B cell (primary cell): ENCODE measurements around the gene TXNL1. TPM values are rescaled to one million over a fixed set of nuclear protein-coding genes. Genes with fewer than 3 reads are reported as not detected.

Experiments
- ATAC-seq: fragments of 200-7000 bp; cut with Tn5 transposase; one replicate; pipeline ENCODE4 v1.10.0; 2021; ENCODE audit warnings: low read depth, mild to moderate bottlenecking, moderate number of reproducible peaks, moderate library complexity
- CTCF ChIA-PET: fragments of 350-600 bp; sonication (Branson Sonifier 250); formaldehyde crosslinking; loops from one replicate; lab custom pipeline; 2021; ENCODE audit warnings: antibody characterized with exemption, inconsistent platforms; lab: Charles Lee
- POLR2A ChIA-PET: fragments of 350-600 bp; sonication (Branson Sonifier 250); formaldehyde crosslinking; loops from one replicate; lab custom pipeline; 2021; ENCODE audit warnings: antibody characterized with exemption; lab: Charles Lee
- DNase-seq: peaks from one replicate; pipeline ENCODE4 v3.0.0; 2013
- H2AFZ ChIP-seq: 2 replicates; pipeline ENCODE4 v1.6.1; 2012; ENCODE audit warnings: mild to moderate bottlenecking, low read depth, low read length; ENCODE audit not compliant: insufficient read depth, poor library complexity, severe bottlenecking
- H3K27ac ChIP-seq, 2 donors: 1 replicate in 1 of 2; 2 replicates in 1 of 2; pipeline ENCODE4 v1.5.1; 2012 to 2013; ENCODE audit warnings: low read length in 2 of 2, mild to moderate bottlenecking in 2 of 2, moderate library complexity in 1 of 2
- H3K27me3 ChIP-seq, 4 experiments: fragments of 200-600 bp in 1 of 4; sonication (generic) in 1 of 4; replicated peaks in 1 of 4; 1 replicate in 2 of 4; 2 replicates in 2 of 4; pipeline versions ENCODE4 v1.6.1 to v1.7.0; 2013 to 2016; ENCODE audit warnings: low read length in 3 of 4, mild to moderate bottlenecking in 2 of 4, mixed read lengths in 1 of 4, moderate library complexity in 1 of 4; ENCODE audit not compliant: insufficient read depth in 4 of 4, control insufficient read depth in 3 of 4; ENCODE audit errors: control extremely low read depth in 1 of 4
- H3K36me3 ChIP-seq, 2 experiments: replicated peaks in 1 of 2; 1 replicate in 1 of 2; 2 replicates in 1 of 2; pipeline versions ENCODE4 v1.6.1 to v1.7.1; 2013; ENCODE audit warnings: low read length in 1 of 2; ENCODE audit not compliant: insufficient read depth in 2 of 2, control insufficient read depth in 1 of 2; ENCODE audit errors: control extremely low read depth in 1 of 2, extremely low read depth in 1 of 2
- H3K4me1 ChIP-seq, 2 donors: fragments of 200-600 bp in 1 of 2; sonication (generic) in 1 of 2; 1 replicate in 1 of 2; 2 replicates in 1 of 2; pipeline versions ENCODE4 v1.5.1 to v1.6.1; 2013 to 2017; ENCODE audit warnings: low read length in 2 of 2; ENCODE audit not compliant: control insufficient read depth in 2 of 2, insufficient read depth in 2 of 2
- H3K4me2 ChIP-seq: replicated peaks from 2 replicates; pipeline ENCODE3; 2012; ENCODE audit warnings: mild to moderate bottlenecking, low read depth, low read length; ENCODE audit not compliant: poor library complexity, severe bottlenecking
- H3K4me3 ChIP-seq, 5 experiments: fragments of 200-600 bp in 1 of 5; sonication (generic) in 1 of 5; 1 replicate in 3 of 5; 2 replicates in 2 of 5; pipeline versions ENCODE4 v1.5.1 to v1.7.0; 2011 to 2016; ENCODE audit warnings: low read length in 4 of 5, mild to moderate bottlenecking in 4 of 5, low read depth in 2 of 5, control low read depth in 1 of 5, moderate library complexity in 1 of 5; ENCODE audit not compliant: insufficient read depth in 1 of 5; ENCODE audit errors: control extremely low read depth in 1 of 5, extremely low read depth in 1 of 5
- H3K79me2 ChIP-seq: fragments of 200-600 bp; sonication (generic); one replicate; pipeline ENCODE4 v1.6.0; 2016; ENCODE audit warnings: low read length; ENCODE audit not compliant: control insufficient read depth, insufficient read depth
- H3K9ac ChIP-seq: fragments of 200-600 bp; sonication (generic); 2 replicates; pipeline ENCODE4 v1.6.1; 2017; ENCODE audit warnings: mild to moderate bottlenecking, low read length, moderate library complexity
- H3K9me3 ChIP-seq, 3 donors: one replicate each; pipeline versions ENCODE4 v1.6.1 to v1.7.1; 2013; ENCODE audit warnings: low read length in 2 of 3; ENCODE audit not compliant: control insufficient read depth in 2 of 3, insufficient read depth in 1 of 3; ENCODE audit errors: control extremely low read depth in 1 of 3
- H4K20me1 ChIP-seq: 2 replicates; pipeline ENCODE4 v1.6.0; 2012; ENCODE audit warnings: mild to moderate bottlenecking, low read length; ENCODE audit not compliant: insufficient read depth, control insufficient read depth, poor library complexity, severe bottlenecking
- H3K27ac Mint-ChIP-seq: one replicate; pipeline ENCODE4 v1.8.0; 2021; ENCODE audit warnings: mixed read lengths
- H3K27me3 Mint-ChIP-seq: one replicate; pipeline ENCODE4 v1.8.0; 2021; ENCODE audit warnings: mixed read lengths
- H3K4me1 Mint-ChIP-seq: one replicate; pipeline ENCODE4 v1.8.0; 2021; ENCODE audit warnings: mixed read lengths
- H3K4me3 Mint-ChIP-seq: one replicate; pipeline ENCODE4 v1.8.0; 2021; ENCODE audit warnings: mixed read lengths
- H3K9me3 Mint-ChIP-seq: one replicate; pipeline ENCODE4 v1.8.0; 2022; ENCODE audit warnings: mixed read lengths; ENCODE audit not compliant: insufficient read depth
- CTCF ChIP-seq: fragments of 200-600 bp; IDR thresholded peaks from one replicate; pipeline ENCODE4 v1.8.0; 2022; ENCODE audit warnings: antibody characterized with exemption, mild to moderate bottlenecking
- EZH2 ChIP-seq: IDR thresholded peaks from 2 replicates; pipeline ENCODE4 v1.6.1; 2012; ENCODE audit warnings: borderline replicate concordance, low read depth, mild to moderate bottlenecking, moderate library complexity, low read length; ENCODE audit not compliant: insufficient read depth, poor library complexity, severe bottlenecking
- WGBS: methylation state at CpG from one replicate; pipeline ENCODE4 v1.1.5; 2013; ENCODE audit warnings: missing lambda C conversion rate; ENCODE audit not compliant: insufficient coverage; 5-methylcytosine and 5-hydroxymethylcytosine counted together
- intact Hi-C: fragments of 100-400 bp; cut with micrococcal nuclease; formaldehyde crosslinking; loops from one replicate; pipeline ENCODE4 v1.10.0; 2022
- polyA plus RNA-seq: library from polyadenylated mRNA; depleted of rRNA; stranded (reverse); fragments of >200 nt; gene quantifications from 2 replicates; pipeline ENCODE4 v1.2.3, GENCODE V29; 2012
- total RNA-seq, 2 donors: library from RNA; stranded (reverse); fragments of 120-200 nt in 1 of 2; gene quantifications; 1 replicate in 1 of 2; 2 replicates in 1 of 2; pipeline versions ENCODE4 v1.2.3 to v1.2.4, GENCODE V29; 2013 to 2022

TXNL1 gene
- total and polyA plus RNA-seq, 2 donors (not counting 1 experiment from before 2014, with no cell fraction given): 20.2 to 45.4 TPM

DNA sequence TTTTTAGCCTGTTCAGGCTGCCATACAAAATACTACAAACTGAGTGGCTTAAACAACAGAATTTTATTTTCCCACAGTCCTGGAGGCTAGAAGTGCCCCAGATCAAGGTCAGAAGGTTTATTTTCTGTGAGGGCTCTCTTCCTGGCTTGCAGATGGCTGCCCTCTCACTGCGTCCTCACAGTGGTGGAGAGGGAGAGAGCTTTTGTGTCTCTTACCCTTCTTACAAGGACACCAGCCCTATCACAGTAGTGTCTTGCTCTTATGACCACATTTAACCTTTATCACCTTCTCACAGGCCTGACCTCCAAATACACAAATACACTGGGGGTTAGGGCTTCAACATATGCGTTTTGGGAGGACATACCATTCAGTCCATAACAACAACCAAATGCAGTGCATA is 24.5 kb upstream of the TXNL1 start:
- intact Hi-C loops: no loop called here
- H3K36me3 ChIP-seq: no peaks in the 10 kb centered on the region
- H3K9ac ChIP-seq: no peak overlapping the region
- peaks cover 6% of the 10 kb centered on the region for H3K4me1 Mint-ChIP-seq
- H3K27ac Mint-ChIP-seq: no peak overlapping the region
- H3K9me3 ChIP-seq: no peaks in the 10 kb centered on the region
- H4K20me1 ChIP-seq: peaks cover 17% of the 10 kb centered on the region
- TF ChIP-seq CTCF (no peak), EZH2 (no peak)
- peaks cover 97% of the 10 kb centered on the region for H3K79me2 ChIP-seq
- no peaks in the 10 kb centered on the region for H3K27me3 Mint-ChIP-seq
- DNase-seq (no peak), ATAC-seq (no peak)
- ChIA-PET POLR2A (no interaction called here), CTCF (no interaction called here)
- WGBS: no CpG with 5 or more reads among the region's 2 CpGs
- no peak overlapping the region for H3K27ac ChIP-seq
- H3K4me3 Mint-ChIP-seq: no peak overlapping the region
- H3K4me2 ChIP-seq: no peak overlapping the region
- no peak overlapping the region for H2AFZ ChIP-seq
- no peaks in the 10 kb centered on the region for H3K4me1 ChIP-seq
- H3K4me3 ChIP-seq: no peak overlapping the region
- no peaks in the 10 kb centered on the region for H3K9me3 Mint-ChIP-seq
- H3K27me3 ChIP-seq: no peaks in the 10 kb centered on the region

DNA sequence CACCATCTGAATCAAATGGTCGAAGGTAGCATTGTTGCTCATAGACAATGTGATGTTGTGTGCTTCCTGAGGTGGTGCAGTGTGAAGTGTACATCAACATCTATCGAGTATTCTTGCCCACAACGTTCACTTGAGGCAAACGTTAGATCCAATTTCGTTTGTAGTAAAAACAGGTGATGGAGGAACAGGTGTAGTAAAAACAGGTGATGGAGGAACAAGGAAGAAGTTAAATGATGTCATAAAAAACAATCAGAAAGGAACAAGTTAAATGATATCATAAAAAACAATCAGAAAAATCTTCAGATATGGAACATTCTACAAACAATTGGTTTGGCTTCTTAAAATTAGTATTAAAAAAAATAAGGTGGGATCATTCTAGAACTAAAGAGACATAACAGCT is 24.1 kb upstream of the TXNL1 start:
- no peaks in the 10 kb centered on the region for H3K9me3 ChIP-seq
- ChIA-PET CTCF (no interaction called here), POLR2A (no interaction called here)
- no peak overlapping the region for H3K27ac ChIP-seq
- peaks cover 14% of the 10 kb centered on the region for H4K20me1 ChIP-seq
- H2AFZ ChIP-seq: no peak overlapping the region
- Mint-ChIP-seq H3K4me3 (no peak overlapping the region), H3K4me1 (peaks cover 6% of the 10 kb centered on the region), H3K27ac (no peak overlapping the region), H3K9me3 (no peaks in the 10 kb centered on the region), H3K27me3 (no peaks in the 10 kb centered on the region)
- peaks cover 96% of the 10 kb centered on the region for H3K79me2 ChIP-seq
- WGBS: 93% methylated on average over 3 of the region's 5 CpGs
- no peak overlapping the region for H3K4me3 ChIP-seq
- no peak for ATAC-seq
- H3K4me1 ChIP-seq: no peaks in the 10 kb centered on the region
- H3K9ac ChIP-seq: no peak overlapping the region
- H3K4me2 ChIP-seq: no peak overlapping the region
- H3K27me3 ChIP-seq: no peaks in the 10 kb centered on the region
- DNase-seq: no peak
- H3K36me3 ChIP-seq: no peaks in the 10 kb centered on the region
- intact Hi-C loops: no loop called here
- no peak for TF ChIP-seq EZH2
- no peak for TF ChIP-seq CTCF
